Omental fat pad (tissue), 4 donors: ENCODE measurements around the gene MT3. TPM values are rescaled to one million over a fixed set of nuclear protein-coding genes. Genes with fewer than 3 reads are reported as not detected.

Experiments used
- ATAC-seq: fragments of 150-250 bp; one replicate; pipeline ENCODE4 v1.9.1; 2016; ENCODE audit warnings: mild to moderate bottlenecking, moderate library complexity; ENCODE audit not compliant: low FRiP score
- DNase-seq: peaks from one replicate; pipeline ENCODE4 v3.0.0-alpha.2; 2019; ENCODE audit warnings: low spot score
- CTCF ChIP-seq, 3 donors: fragments of 450-650 bp; IDR thresholded peaks; one replicate each; pipeline ENCODE4 v1.5.1; 2016 to 2017; ENCODE audit warnings: antibody characterized with exemption in 3 of 3, mild to moderate bottlenecking in 3 of 3, moderate library complexity in 2 of 3
- total RNA-seq, 4 donors: library from RNA; depleted of rRNA; stranded (reverse); fragments of >200 nt; gene quantifications; one replicate each; pipeline ENCODE4 v1.1.0, GENCODE V29; 2016

MT3 gene
- total RNA-seq, 4 donors from 2014 or later, result not detected

DNA sequence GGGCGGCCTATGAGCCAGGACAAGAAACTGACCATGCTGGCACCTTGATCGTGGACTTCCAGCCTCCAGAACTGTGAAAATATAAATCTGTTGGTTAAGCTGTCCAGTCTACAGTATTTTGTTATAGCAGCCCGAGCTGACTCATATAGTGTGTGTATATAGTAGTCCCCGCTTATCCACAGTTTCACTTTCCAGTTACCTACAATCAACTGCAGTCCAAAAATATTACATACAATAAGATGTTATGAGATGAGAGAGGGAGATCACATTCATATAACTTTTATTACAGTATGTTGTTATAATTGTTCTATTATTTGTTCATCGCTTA lies 4.9 kb downstream of the MT3 start:
- TF ChIP-seq CTCF (IDR thresholded peaks at IDR 0.05), result no peak
- ATAC-seq, result no peak

GRCh38 chr16:56600398-56600999 lies 11.2 kb downstream of the MT3 start:
- ATAC-seq, result no peak
- peak in 1 of 3 donors; percentile 68 for TF ChIP-seq CTCF (IDR thresholded peaks at IDR 0.05)
- DNase-seq, result no peak

More for the DNA sequence above, 4.9 kb downstream of the MT3 start:
- no peak for DNase-seq

GRCh38 chr16:56601325-56601724 lies 12.0 kb downstream of the MT3 start:
- ATAC-seq (no peak), DNase-seq (no peak)
- no peak for TF ChIP-seq CTCF (IDR thresholded peaks at IDR 0.05)

GRCh38 chr16:56603589-56603988 lies 14.3 kb downstream of the MT3 start:
- DNase-seq (no peak), ATAC-seq (no peak)
- no peak for TF ChIP-seq CTCF (IDR thresholded peaks at IDR 0.05)

DNA sequence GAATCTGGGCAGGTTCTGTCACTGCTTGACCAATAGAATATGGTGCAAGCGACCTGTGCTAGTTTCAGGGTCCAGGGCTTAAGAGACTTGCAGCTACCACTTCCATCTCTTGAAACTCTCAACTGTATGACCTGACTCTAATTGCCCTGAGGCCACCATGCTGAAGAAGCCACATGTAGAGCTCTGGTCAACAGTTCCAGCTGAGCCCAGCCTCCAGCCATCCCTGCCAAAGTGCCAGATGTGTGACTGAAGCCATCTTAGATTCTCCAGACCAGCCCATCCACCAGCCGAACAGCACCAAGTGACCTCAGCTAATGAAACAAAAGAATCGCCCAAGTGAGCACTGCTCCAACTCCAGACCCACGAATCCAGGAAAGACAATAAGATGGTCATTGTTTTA lies 15.6 kb downstream of the MT3 start:
- DNase-seq, result no peak

GRCh38 chr16:56605475-56605874 lies 16.1 kb downstream of the MT3 start:
- no peak for ATAC-seq
- DNase-seq, result no peak
- no peak for TF ChIP-seq CTCF (IDR thresholded peaks at IDR 0.05)

More for the DNA sequence above, 15.6 kb downstream of the MT3 start:
- no peak for ATAC-seq
- TF ChIP-seq CTCF (IDR thresholded peaks at IDR 0.05), result no peak

- no peak for TF ChIP-seq CTCF (IDR thresholded peaks at IDR 0.05)
- peak; percentile 33 for ATAC-seq
- peak; percentile 77 for DNase-seq
Measured at GRCh38 chr16:56606071-56606475, 16.7 kb downstream of the MT3 start.
